Activated T-cell treated with anti-CD3 and anti-CD28 coated beads, Interleukin-2, amount 50 U/mL, for 4 hours (primary cell): ENCODE measurements around the gene SAFB2. TPM values are rescaled to one million over a fixed set of nuclear protein-coding genes. Genes with fewer than 3 reads are reported as not detected.

Experiments used
- ATAC-seq, 2 donors: fragments of 200-7000 bp; cut with Tn5 transposase; one replicate each; pipeline ENCODE4 v1.10.0; 2021
- DNase-seq: peaks from one replicate; pipeline ENCODE4 v3.0.0-alpha.2; 2020
- H3K27me3 Mint-ChIP-seq: one replicate; pipeline ENCODE4 v1.8.0; 2021; ENCODE audit warnings: low read depth, mixed read lengths
- H3K36me3 Mint-ChIP-seq: one replicate; pipeline ENCODE4 v1.8.0; 2022; ENCODE audit warnings: mixed read lengths; ENCODE audit not compliant: insufficient read depth
- H3K4me1 Mint-ChIP-seq: one replicate; pipeline ENCODE4 v1.8.0; 2021; ENCODE audit warnings: low read depth, mixed read lengths
- H3K4me3 Mint-ChIP-seq: one replicate; pipeline ENCODE4 v1.8.0; 2021; ENCODE audit warnings: mild to moderate bottlenecking, moderate library complexity, mixed read lengths
- H3K9me3 Mint-ChIP-seq: one replicate; pipeline ENCODE4 v1.8.0; 2021; ENCODE audit warnings: mixed read lengths
- total RNA-seq, 3 donors: library from RNA; stranded (reverse); gene quantifications; one replicate each; pipeline ENCODE4 v1.2.1, GENCODE V29; 2021

SAFB2 gene
- total RNA-seq, 3 donors from 2014 or later, result 113 to 117 (median 113) TPM

GRCh38 chr19:5567360-5567969 lies 55.1 kb downstream of the SAFB2 start, which contains the start of gene TINCR:
Gene TINCR (minus strand): TSS chr19:5567953.
- Mint-ChIP-seq H3K27me3 (peaks cover 21% of the 10 kb centered on the region), H3K4me3 (no peak within 1 kb of the TSS), H3K9me3 (no peaks in the 10 kb centered on the region), H3K36me3 (no peaks in the 10 kb centered on the region), H3K4me1 (no peaks in the 10 kb centered on the region)
- ATAC-seq (peak in 1 of 2 donors; percentile 27), DNase-seq (no peak)

- Mint-ChIP-seq H3K9me3 (peaks cover 10% of the 10 kb centered on the region), H3K36me3 (no peaks in the 10 kb centered on the region), H3K27me3 (peaks cover 21% of the 10 kb centered on the region), H3K4me1 (no peaks in the 10 kb centered on the region), H3K4me3 (no peak overlapping the region)
- DNase-seq (no peak), ATAC-seq (no peak)
Measured at GRCh38 chr19:5564930-5565329, 57.6 kb downstream of the SAFB2 start.

GRCh38 chr19:5563935-5564612 lies 58.5 kb downstream of the SAFB2 start:
- H3K4me3 Mint-ChIP-seq, result no peak overlapping the region
- peaks cover 10% of the 10 kb centered on the region for H3K9me3 Mint-ChIP-seq
- ATAC-seq (peak in 1 of 2 donors; percentile 23), DNase-seq (no peak)
- no peaks in the 10 kb centered on the region for H3K36me3 Mint-ChIP-seq
- H3K4me1 Mint-ChIP-seq, result no peaks in the 10 kb centered on the region
- H3K27me3 Mint-ChIP-seq, result peaks cover 16% of the 10 kb centered on the region

GRCh38 chr19:5563008-5563431 lies 59.6 kb downstream of the SAFB2 start:
- ATAC-seq (no peak), DNase-seq (no peak)
- peaks cover 10% of the 10 kb centered on the region for H3K9me3 Mint-ChIP-seq
- H3K27me3 Mint-ChIP-seq, result peaks cover 12% of the 10 kb centered on the region
- no peak overlapping the region for H3K4me3 Mint-ChIP-seq
- H3K4me1 Mint-ChIP-seq, result no peaks in the 10 kb centered on the region
- H3K36me3 Mint-ChIP-seq, result no peaks in the 10 kb centered on the region

GRCh38 chr19:5562280-5562679 lies 60.3 kb downstream of the SAFB2 start:
- H3K4me1 Mint-ChIP-seq, result no peaks in the 10 kb centered on the region
- no peak for DNase-seq
- no peak for ATAC-seq
- H3K4me3 Mint-ChIP-seq, result no peak overlapping the region
- H3K9me3 Mint-ChIP-seq, result peaks cover 10% of the 10 kb centered on the region
- no peaks in the 10 kb centered on the region for H3K36me3 Mint-ChIP-seq
- peaks cover 14% of the 10 kb centered on the region for H3K27me3 Mint-ChIP-seq

- DNase-seq (no peak), ATAC-seq (no peak)
- Mint-ChIP-seq H3K36me3 (no peaks in the 10 kb centered on the region), H3K9me3 (peaks cover 10% of the 10 kb centered on the region), H3K27me3 (peaks cover 18% of the 10 kb centered on the region), H3K4me1 (no peaks in the 10 kb centered on the region), H3K4me3 (no peak overlapping the region)
Measured at GRCh38 chr19:5561559-5561958, 61.0 kb downstream of the SAFB2 start.

- Mint-ChIP-seq H3K4me1 (no peaks in the 10 kb centered on the region), H3K27me3 (peaks cover 18% of the 10 kb centered on the region), H3K4me3 (no peak overlapping the region), H3K36me3 (no peaks in the 10 kb centered on the region), H3K9me3 (peaks cover 10% of the 10 kb centered on the region)
- ATAC-seq (no peak), DNase-seq (no peak)
Measured at GRCh38 chr19:5560156-5560555, 62.4 kb downstream of the SAFB2 start.

- DNase-seq, result no peak
Measured at GRCh38 chr19:5559804-5560133, 62.8 kb downstream of the SAFB2 start.

GRCh38 chr19:5558101-5558621 lies 64.4 kb downstream of the SAFB2 start:
- no peaks in the 10 kb centered on the region for H3K4me1 Mint-ChIP-seq
- peaks cover 15% of the 10 kb centered on the region for H3K27me3 Mint-ChIP-seq
- no peak overlapping the region for H3K4me3 Mint-ChIP-seq
- no peaks in the 10 kb centered on the region for H3K36me3 Mint-ChIP-seq
- ATAC-seq, result no peak
- H3K9me3 Mint-ChIP-seq, result peaks cover 10% of the 10 kb centered on the region
- no peak for DNase-seq

More at GRCh38 chr19:5559804-5560133, 62.8 kb downstream of the SAFB2 start:
- Mint-ChIP-seq H3K9me3 (peaks cover 10% of the 10 kb centered on the region), H3K4me3 (no peak overlapping the region), H3K36me3 (no peaks in the 10 kb centered on the region), H3K4me1 (no peaks in the 10 kb centered on the region), H3K27me3 (peaks cover 18% of the 10 kb centered on the region)
- ATAC-seq, result no peak

GRCh38 chr19:5557691-5558090 lies 64.9 kb downstream of the SAFB2 start:
- no peak for DNase-seq
- Mint-ChIP-seq H3K27me3 (peaks cover 11% of the 10 kb centered on the region), H3K4me3 (no peak overlapping the region), H3K4me1 (no peaks in the 10 kb centered on the region), H3K36me3 (no peaks in the 10 kb centered on the region), H3K9me3 (peaks cover 10% of the 10 kb centered on the region)
- no peak for ATAC-seq

- ATAC-seq (no peak), DNase-seq (no peak)
- Mint-ChIP-seq H3K4me3 (no peak overlapping the region), H3K27me3 (peaks cover 18% of the 10 kb centered on the region), H3K9me3 (no peaks in the 10 kb centered on the region), H3K4me1 (no peaks in the 10 kb centered on the region), H3K36me3 (no peaks in the 10 kb centered on the region)
Measured at GRCh38 chr19:5554828-5555227, 67.7 kb downstream of the SAFB2 start.

- no peak for ATAC-seq
- peaks cover 18% of the 10 kb centered on the region for H3K27me3 Mint-ChIP-seq
- no peak overlapping the region for H3K4me3 Mint-ChIP-seq
- no peaks in the 10 kb centered on the region for H3K36me3 Mint-ChIP-seq
- no peak for DNase-seq
- H3K9me3 Mint-ChIP-seq, result no peaks in the 10 kb centered on the region
- H3K4me1 Mint-ChIP-seq, result no peaks in the 10 kb centered on the region
Measured at GRCh38 chr19:5553892-5554291, 68.7 kb downstream of the SAFB2 start.

- no peaks in the 10 kb centered on the region for H3K36me3 Mint-ChIP-seq
- ATAC-seq (no peak), DNase-seq (no peak)
- peaks cover 13% of the 10 kb centered on the region for H3K27me3 Mint-ChIP-seq
- no peaks in the 10 kb centered on the region for H3K4me1 Mint-ChIP-seq
- H3K4me3 Mint-ChIP-seq, result no peak overlapping the region
- no peaks in the 10 kb centered on the region for H3K9me3 Mint-ChIP-seq
Measured at GRCh38 chr19:5547881-5548280, 74.7 kb downstream of the SAFB2 start.

GRCh38 chr19:5545984-5546383 lies 76.6 kb downstream of the SAFB2 start:
- H3K27me3 Mint-ChIP-seq, result peaks cover 10% of the 10 kb centered on the region
- H3K36me3 Mint-ChIP-seq, result no peaks in the 10 kb centered on the region
- no peaks in the 10 kb centered on the region for H3K4me1 Mint-ChIP-seq
- H3K4me3 Mint-ChIP-seq, result no peak overlapping the region
- H3K9me3 Mint-ChIP-seq, result no peaks in the 10 kb centered on the region
- no peak for DNase-seq
- no peak for ATAC-seq

- no peaks in the 10 kb centered on the region for H3K4me1 Mint-ChIP-seq
- DNase-seq (no peak), ATAC-seq (no peak)
- peaks cover 10% of the 10 kb centered on the region for H3K27me3 Mint-ChIP-seq
- H3K36me3 Mint-ChIP-seq, result no peaks in the 10 kb centered on the region
- no peaks in the 10 kb centered on the region for H3K9me3 Mint-ChIP-seq
- no peak overlapping the region for H3K4me3 Mint-ChIP-seq
Measured at GRCh38 chr19:5545051-5545450, 77.5 kb downstream of the SAFB2 start.
